K562 (cell line): Measurements from ENCODE around the gene SURF6. TPM values are rescaled to one million over a fixed set of nuclear protein-coding genes. Genes with fewer than 3 reads are reported as not detected.
"Not testable (repeated sequence)": the region's sequence is repeated elsewhere in the genome, so short reads cannot be mapped to it uniquely, and the experiment has no call there.

Source experiments
- ATAC-seq: fragments of 200-7000 bp; cut with Tn5 transposase; 3 replicates; pipeline ENCODE4 v1.9.1; 2020; ENCODE audit warnings: moderate library complexity
- BruUV-seq: library from RNA; stranded (reverse); fragments of 400-500 nt; replicated peaks from 2 replicates; lab custom pipeline; 2021; lab: Mats Ljungman, UMichigan
- CTCF ChIA-PET: fragments of 300-600 bp; formaldehyde crosslinking; extraction: SDS; loops from one replicate; lab custom pipeline; 2021; ENCODE audit warnings: low intra/inter-chr PET ratio; lab: Yijun Ruan, JAX
- POLR2A ChIA-PET: fragments of 300-600, 350-650 bp; sonication (Branson Sonifier 250); formaldehyde crosslinking; extraction: SDS; loops from one replicate; lab custom pipeline; 2021; ENCODE audit warnings: antibody characterized with exemption, inconsistent platforms; lab: Yijun Ruan, JAX
- DNase-seq, 4 experiments: peaks; one replicate each; pipeline versions ENCODE4 v3.0.0 to v3.0.0-alpha.2; 2011 to 2018; ENCODE audit warnings: low spot score in 3 of 4, mixed read lengths in 3 of 4; ENCODE audit errors: extremely low read depth in 1 of 4
- FAIRE-seq: peaks from 2 replicates; lab custom pipeline; 2011; peaks lifted over from hg19 to GRCh38; lab: Jason Lieb, UNC
- H2AFZ ChIP-seq: 2 replicates; pipeline ENCODE4 v1.6.0; 2011; ENCODE audit warnings: low read depth, low read length, control low read depth, inconsistent platforms
- H3K27ac ChIP-seq: fragments of 200-600 bp; 3 replicates; pipeline ENCODE4 v1.8.0; 2011; ENCODE audit warnings: low read depth, mild to moderate bottlenecking, control low read depth, inconsistent platforms, low read length, moderate library complexity, mixed read lengths; ENCODE audit errors: extremely low read depth
- H3K27me3 ChIP-seq, 2 experiments: fragments of 300-600 bp in 1 of 2; 2 replicates in 1 of 2; 3 replicates in 1 of 2; pipeline versions ENCODE4 v1.6.0 to v1.8.0; 2011; ENCODE audit warnings: inconsistent platforms in 2 of 2, low read length in 2 of 2, mild to moderate bottlenecking in 1 of 2, mixed read lengths in 1 of 2, moderate library complexity in 1 of 2; ENCODE audit not compliant: control insufficient read depth in 2 of 2, insufficient read depth in 2 of 2
- H3K36me3 ChIP-seq: fragments of 300-600 bp; 3 replicates; pipeline ENCODE4 v1.8.0; 2011; ENCODE audit warnings: mild to moderate bottlenecking, low read length, inconsistent platforms; ENCODE audit not compliant: control insufficient read depth, insufficient read depth
- H3K4me1 ChIP-seq, 2 experiments: fragments of 200-600 bp in 1 of 2; replicated peaks in 1 of 2; 2 replicates in 1 of 2; 3 replicates in 1 of 2; pipeline versions ENCODE4 v1.5.1 to v1.8.0; 2011; ENCODE audit warnings: inconsistent platforms in 2 of 2, low read length in 2 of 2, mild to moderate bottlenecking in 1 of 2, mixed read lengths in 1 of 2, moderate library complexity in 1 of 2; ENCODE audit not compliant: control insufficient read depth in 2 of 2, insufficient read depth in 2 of 2
- H3K4me2 ChIP-seq: 2 replicates; pipeline ENCODE4 v1.6.1; 2011; ENCODE audit warnings: low read length, control low read depth, inconsistent platforms, mixed read lengths; ENCODE audit not compliant: insufficient read depth
- H3K4me3 ChIP-seq: fragments of 200-600 bp; sonication (generic), shearing (Covaris generic); 2 replicates; pipeline ENCODE4 v1.5.1; 2016; ENCODE audit warnings: control low read depth, inconsistent platforms
- H3K79me2 ChIP-seq: fragments of 200-600 bp; 3 replicates; pipeline ENCODE4 v1.8.0; 2011; ENCODE audit warnings: low read length, inconsistent platforms; ENCODE audit not compliant: control insufficient read depth, insufficient read depth
- H3K9ac ChIP-seq, 2 experiments: 2 replicates each; pipeline versions ENCODE4 v1.6.0 to v1.6.1; 2011; ENCODE audit warnings: low read depth in 2 of 2, low read length in 2 of 2, control low read depth in 1 of 2, inconsistent platforms in 1 of 2, mild to moderate bottlenecking in 1 of 2, mixed read lengths in 1 of 2; ENCODE audit not compliant: insufficient read depth in 1 of 2
- H3K9me1 ChIP-seq: one replicate; pipeline ENCODE4 v1.6.0; 2011; ENCODE audit warnings: inconsistent platforms, mild to moderate bottlenecking, low read length, moderate library complexity; ENCODE audit not compliant: control insufficient read depth, insufficient read depth
- H3K9me3 ChIP-seq: replicated peaks from 2 replicates; pipeline ENCODE4 v1.5.1; 2011; ENCODE audit warnings: low read depth, low read length, inconsistent platforms; ENCODE audit not compliant: control insufficient read depth, insufficient read depth
- H4K20me1 ChIP-seq: replicated peaks from 2 replicates; pipeline ENCODE4 v1.6.1; 2011; ENCODE audit warnings: low read length, inconsistent platforms, mixed read lengths; ENCODE audit not compliant: control insufficient read depth, insufficient read depth
- ARID2 ChIP-seq: fragments of 450-650 bp; IDR thresholded peaks from 2 replicates; pipeline ENCODE4 v1.6.1; 2017; ENCODE audit warnings: antibody characterized with exemption, mild to moderate bottlenecking
- MNT ChIP-seq, 2 experiments: fragments of 450-650 bp; conservative IDR thresholded peaks; 2 replicates each; pipeline ENCODE4 v1.6.1; 2017; ENCODE audit warnings: mild to moderate bottlenecking in 2 of 2, moderate library complexity in 2 of 2
- MTA3 ChIP-seq: fragments of 450-650 bp; formaldehyde crosslinking; IDR thresholded peaks from 2 replicates; pipeline ENCODE4 v1.6.1; 2017; ENCODE audit warnings: mild to moderate bottlenecking, borderline replicate concordance
- POLR2AphosphoS2 ChIP-seq: IDR thresholded peaks from 2 replicates; pipeline ENCODE4 v1.6.1; 2012; ENCODE audit warnings: low read length, improper control_type of control experiment
- REST ChIP-seq, 2 experiments: fragments of 450-650 bp; formaldehyde crosslinking in 1 of 2; IDR thresholded peaks; 2 replicates each; pipeline versions ENCODE4 v1.4.0 to v1.6.1; 2014 to 2020; ENCODE audit warnings: mild to moderate bottlenecking in 2 of 2, borderline replicate concordance in 1 of 2, low read depth in 1 of 2
- SMAD4 ChIP-seq: fragments of 250-450 bp; sonication (Bioruptor Pico); conservative IDR thresholded peaks from 2 replicates; pipeline ENCODE4 v1.8.0; 2021; ENCODE audit warnings: inconsistent platforms, mild to moderate bottlenecking, moderate library complexity
- WGBS: fragments of 100-300 bp; shearing (Covaris generic); methylation state at CpG from one replicate; pipeline ENCODE4 v1.1.6; 2016; ENCODE audit warnings: low coverage, mixed read lengths; ENCODE audit not compliant: insufficient coverage; ENCODE audit errors: missing lambda C conversion rate; 5-methylcytosine and 5-hydroxymethylcytosine counted together
- in situ Hi-C: fragments of 300-500 bp; cut with MboI; formaldehyde crosslinking; loops from 4 replicates; pipeline ENCODE4 v1.15.0; 2018; ENCODE audit warnings: inconsistent platforms, mixed read lengths
- intact Hi-C: fragments of 100-400 bp; cut with micrococcal nuclease; formaldehyde crosslinking; loops from 2 replicates; pipeline ENCODE4 v1.14.2; 2022
- polyA plus RNA-seq, 8 experiments: library from polyadenylated mRNA; depleted of rRNA in 4 of 8; stranded (reverse) in 5 of 8; unstranded in 3 of 8; fragments of >200 nt; fragmentation: Nextera tagmentation in 2 of 8; fragmentation: Illumina TruSeq in 1 of 8; extraction: Ambion mirVana in 2 of 8; extraction: Trizol in 1 of 8; gene quantifications; 2 replicates each; pipeline versions ENCODE4 v1.2.1 to v1.2.3, GENCODE V29; 2011 to 2014; ENCODE audit warnings: inconsistent platforms in 1 of 8, missing spikeins in 1 of 8
- total RNA-seq, 7 experiments: library from RNA; depleted of rRNA in 6 of 7; stranded (reverse); fragments of >200 nt in 6 of 7; fragmentation: Illumina TruSeq in 2 of 7; extraction: Trizol in 2 of 7; gene quantifications; 2 replicates each; pipeline versions ENCODE4 v1.2.1 to v1.2.3, GENCODE V29; 2011 to 2021; ENCODE audit warnings: low replicate concordance in 1 of 7
- TF ChIP-seq, protein P1 (sequence below): fragments of 450-650 bp; formaldehyde crosslinking; IDR thresholded peaks from 2 replicates; pipeline ENCODE4 v1.4.0; 2020; ENCODE audit warnings: mild to moderate bottlenecking, moderate library complexity

Gene SURF6
- total and polyA plus RNA-seq, 9 of the 15 experiments (the other 6 are each of a cell fraction or from before 2014, with no cell fraction given) = 1.4 to 68.3 (median 14.7) TPM

GRCh38 chr9:133329306-133330156, 6.5 kb downstream of the SURF6 start:
- not testable (repeated sequence) for H4K20me1 ChIP-seq; H3K27ac ChIP-seq; H2AFZ ChIP-seq; H3K4me3 ChIP-seq; BruUV-seq; H3K27me3 ChIP-seq; H3K9me3 ChIP-seq; H3K9ac ChIP-seq; H3K9me1 ChIP-seq; H3K4me2 ChIP-seq; TF ChIP-seq REST (CRISPR knock-in tag; IDR thresholded peaks at IDR 0.05; ENCODE audit: low read depth)
- 44% methylated on average over 16 of the region's 21 CpGs for WGBS
- POLR2A ChIA-PET = interaction anchor here (0.6 to 3.1 kb wide), 10 partner anchors 10 to 158 kb away, joined by 3 to 16 read pairs (median 4); partner anchors contain the start of genes MED22, RPL7A, SURF1 and SURF2
- FAIRE-seq = peak; percentile 86
- intact Hi-C loops (loop anchor here (1.0 to 10.0 kb wide), 2 partner anchors 55 to 141 kb away; partner anchors contain the start of gene ABO), in situ Hi-C loops (loop anchor here (5.0 kb wide), 1 partner anchor 142 kb away; no protein-coding TSS in a partner anchor)
- Histone ChIP-seq H3K36me3 (peaks cover 48% of the 10 kb centered on the region), H3K4me1 (peaks cover 2 to 28% of the 10 kb centered on the region in 2 experiments; a peak in 4 of 5 replicates), H3K79me2 (peaks cover 19% of the 10 kb centered on the region)
- CTCF ChIA-PET = interaction anchor here (0.8 to 4.0 kb wide), 2 partner anchors 90 to 144 kb away, joined by 3 to 31 read pairs; no protein-coding TSS in a partner anchor
- ATAC-seq = peak; percentile 59
- DNase-seq = peak in 1 of 4 experiments; percentile 66
- 0 out of 2 replicates have a peak, but pooled peaks have one; percentile 42 for TF ChIP-seq MTA3
- TF ChIP-seq, protein P1, sequence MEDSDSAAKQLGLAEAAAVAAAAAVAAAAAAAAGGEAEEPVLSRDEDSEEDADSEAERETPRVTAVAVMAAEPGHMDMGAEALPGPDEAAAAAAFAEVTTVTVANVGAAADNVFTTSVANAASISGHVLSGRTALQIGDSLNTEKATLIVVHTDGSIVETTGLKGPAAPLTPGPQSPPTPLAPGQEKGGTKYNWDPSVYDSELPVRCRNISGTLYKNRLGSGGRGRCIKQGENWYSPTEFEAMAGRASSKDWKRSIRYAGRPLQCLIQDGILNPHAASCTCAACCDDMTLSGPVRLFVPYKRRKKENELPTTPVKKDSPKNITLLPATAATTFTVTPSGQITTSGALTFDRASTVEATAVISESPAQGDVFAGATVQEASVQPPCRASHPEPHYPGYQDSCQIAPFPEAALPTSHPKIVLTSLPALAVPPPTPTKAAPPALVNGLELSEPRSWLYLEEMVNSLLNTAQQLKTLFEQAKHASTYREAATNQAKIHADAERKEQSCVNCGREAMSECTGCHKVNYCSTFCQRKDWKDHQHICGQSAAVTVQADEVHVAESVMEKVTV (CRISPR knock-in tag) = peak; percentile 86
- peak; percentile 90 for TF ChIP-seq REST (IDR thresholded peaks at IDR 0.05; ENCODE audit: borderline replicate concordance)
- TF ChIP-seq MNT (conservative IDR thresholded peaks at IDR 0.05) = 0 out of 4 replicates have a peak, but pooled peaks of 1 of the 2 experiments have one; percentile 34
- TF ChIP-seq SMAD4 (CRISPR knock-in tag) = 0 out of 2 replicates have a peak, but pooled peaks have one; percentile 37
- peak; percentile 69 for TF ChIP-seq ARID2
- 0 out of 2 replicates have a peak, but pooled peaks have one; percentile 55 for TF ChIP-seq POLR2AphosphoS2
